Mesenchymal stem cell (in vitro differentiated cells and primary cell): Measurements from ENCODE around the gene SLC5A8.
A peak's percentile ranks its signal among the peaks of the same experiment; 100 is the strongest.
"Not testable (repeated sequence)": the region's sequence is repeated elsewhere in the genome, so short reads cannot be mapped to it uniquely, and the experiment has no call there.

Source experiments
- DNase-seq: peaks from one replicate; pipeline ENCODE4 v3.0.0-alpha.2; 2013
- H2AFZ ChIP-seq: one replicate; pipeline ENCODE4 v1.6.1; 2013; ENCODE audit warnings: low read depth, mild to moderate bottlenecking, control low read depth, inconsistent platforms, low read length, moderate library complexity
- H2AK5ac ChIP-seq: 2 replicates; pipeline ENCODE4 v1.6.1; 2013; ENCODE audit warnings: low read length, moderate library complexity, mild to moderate bottlenecking, inconsistent platforms; ENCODE audit not compliant: severe bottlenecking
- H2BK120ac ChIP-seq: one replicate; pipeline ENCODE4 v1.6.1; 2013; ENCODE audit warnings: low read depth, mild to moderate bottlenecking, inconsistent platforms, low read length, moderate library complexity
- H2BK12ac ChIP-seq, 2 experiments: one replicate each; pipeline ENCODE4 v1.6.1; 2013; ENCODE audit warnings: inconsistent platforms in 2 of 2, low read length in 2 of 2, mild to moderate bottlenecking in 2 of 2, moderate library complexity in 2 of 2, control low read depth in 1 of 2
- H2BK15ac ChIP-seq: one replicate; pipeline ENCODE4 v1.6.1; 2013; ENCODE audit warnings: mild to moderate bottlenecking, low read depth, inconsistent platforms; ENCODE audit not compliant: poor library complexity, severe bottlenecking
- H2BK5ac ChIP-seq: 2 replicates; pipeline ENCODE4 v1.6.1; 2013; ENCODE audit warnings: low read depth, mild to moderate bottlenecking, low read length, control low read depth, inconsistent platforms; ENCODE audit not compliant: poor library complexity, severe bottlenecking
- H3K14ac ChIP-seq, 2 experiments: one replicate each; pipeline ENCODE4 v1.6.1; 2013; ENCODE audit warnings: inconsistent platforms in 2 of 2, low read length in 2 of 2, control low read depth in 1 of 2, mild to moderate bottlenecking in 1 of 2, moderate library complexity in 1 of 2
- H3K18ac ChIP-seq, 2 experiments: one replicate each; pipeline ENCODE4 v1.6.1; 2013; ENCODE audit warnings: inconsistent platforms in 2 of 2, low read length in 2 of 2, control low read depth in 1 of 2, low read depth in 1 of 2, mild to moderate bottlenecking in 1 of 2
- H3K23ac ChIP-seq, 2 experiments: one replicate each; pipeline ENCODE4 v1.6.1; 2013; ENCODE audit warnings: inconsistent platforms in 2 of 2, low read length in 2 of 2, mild to moderate bottlenecking in 2 of 2, moderate library complexity in 2 of 2, control low read depth in 1 of 2
- H3K27ac ChIP-seq: 2 replicates; pipeline ENCODE4 v1.5.1; 2013; ENCODE audit warnings: mild to moderate bottlenecking, moderate library complexity, low read length, control low read depth, inconsistent platforms; ENCODE audit not compliant: poor library complexity, severe bottlenecking
- H3K27me3 ChIP-seq, 2 experiments: 2 replicates each; pipeline versions ENCODE4 v1.6.1 to v1.7.0; 2013; ENCODE audit warnings: low read length in 2 of 2, mild to moderate bottlenecking in 2 of 2, moderate library complexity in 2 of 2, control low read depth in 1 of 2, inconsistent platforms in 1 of 2; ENCODE audit not compliant: control insufficient read depth in 1 of 2, insufficient read depth in 1 of 2
- H3K36me3 ChIP-seq, 2 experiments: 2 replicates each; pipeline versions ENCODE4 v1.6.1 to v1.7.0; 2013; ENCODE audit warnings: low read length in 2 of 2, control low read depth in 1 of 2, inconsistent platforms in 1 of 2, low read depth in 1 of 2, mild to moderate bottlenecking in 1 of 2; ENCODE audit not compliant: insufficient read depth in 2 of 2, control insufficient read depth in 1 of 2
- H3K4ac ChIP-seq, 2 experiments: one replicate each; pipeline ENCODE4 v1.6.1; 2013; ENCODE audit warnings: inconsistent platforms in 2 of 2, low read length in 2 of 2, mild to moderate bottlenecking in 2 of 2, moderate library complexity in 2 of 2, control low read depth in 1 of 2, low read depth in 1 of 2
- H3K4me1 ChIP-seq: 2 replicates; pipeline ENCODE4 v1.6.1; 2013; ENCODE audit warnings: low read depth, low read length, control low read depth; ENCODE audit not compliant: control insufficient read depth, insufficient read depth
- H3K4me2 ChIP-seq: 2 replicates; pipeline ENCODE4 v1.6.1; 2013; ENCODE audit warnings: low read length, mild to moderate bottlenecking, inconsistent platforms; ENCODE audit not compliant: poor library complexity, severe bottlenecking
- H3K4me3 ChIP-seq, 2 experiments: 2 replicates each; pipeline versions ENCODE4 v1.5.1 to v1.7.0; 2013; ENCODE audit warnings: low read length in 2 of 2, mild to moderate bottlenecking in 2 of 2, control low read depth in 1 of 2, low read depth in 1 of 2; ENCODE audit not compliant: insufficient read depth in 1 of 2
- H3K79me1 ChIP-seq: replicated peaks from 2 replicates; pipeline ENCODE4 v1.6.1; 2013; ENCODE audit warnings: mild to moderate bottlenecking, control low read depth, low read length, inconsistent platforms; ENCODE audit not compliant: poor library complexity, severe bottlenecking
- H3K9ac ChIP-seq: 2 replicates; pipeline ENCODE4 v1.7.0; 2013; ENCODE audit warnings: mild to moderate bottlenecking, low read length, moderate library complexity
- H3K9me3 ChIP-seq: 2 replicates; pipeline ENCODE4 v1.7.0; 2013; ENCODE audit warnings: mild to moderate bottlenecking, low read length; ENCODE audit not compliant: control insufficient read depth
- H4K8ac ChIP-seq: one replicate; pipeline ENCODE4 v1.6.1; 2013; ENCODE audit warnings: inconsistent platforms, mild to moderate bottlenecking, low read length, moderate library complexity
- H4K91ac ChIP-seq: one replicate; pipeline ENCODE4 v1.6.1; 2013; ENCODE audit warnings: mild to moderate bottlenecking, low read length, inconsistent platforms
- WGBS: methylation state at CpG from one replicate; pipeline ENCODE4 v1.1.7; 2013; ENCODE audit warnings: mixed read lengths; 5-methylcytosine and 5-hydroxymethylcytosine counted together

The SLC5A8 gene

GRCh38 chr12:101166866-101167265 is 43.2 kb downstream of the SLC5A8 start:
- Histone ChIP-seq H2BK12ac (no peak overlapping the region), H3K4me1 (no peaks in the 10 kb centered on the region), H2AK5ac (no peak overlapping the region), H3K18ac (no peak overlapping the region), H3K9ac (no peak overlapping the region), H2BK120ac (no peak overlapping the region), H3K9me3 (no peaks in the 10 kb centered on the region), H3K14ac (no peak overlapping the region), H3K4me3 (no peak overlapping the region), H4K8ac (no peak overlapping the region), H3K79me1 (no peaks in the 10 kb centered on the region), H2BK15ac (no peak overlapping the region), H4K91ac (no peak overlapping the region), H2BK5ac (no peak overlapping the region), H2AFZ (no peak overlapping the region), H3K4me2 (no peak overlapping the region), H3K27ac (no peak overlapping the region), H3K23ac (no peak overlapping the region), H3K4ac (no peak overlapping the region), H3K36me3 (no peaks in the 10 kb centered on the region), H3K27me3 (peaks cover 0 to 2% of the 10 kb centered on the region in 2 experiments)
- WGBS: 70% methylated on average over 5 of the region's 5 CpGs
- DNase-seq: no peak

- H3K27me3 ChIP-seq: no peaks in the 10 kb centered on the region
- no peak overlapping the region for H2BK5ac ChIP-seq
- H3K36me3 ChIP-seq: no peaks in the 10 kb centered on the region
- H2BK12ac ChIP-seq: no peak overlapping the region
- no peaks in the 10 kb centered on the region for H3K4me1 ChIP-seq
- no peak overlapping the region for H4K91ac ChIP-seq
- 66% methylated on average over 4 of the region's 4 CpGs for WGBS
- no peaks in the 10 kb centered on the region for H3K79me1 ChIP-seq
- H3K4me2 ChIP-seq: no peak overlapping the region
- no peak overlapping the region for H3K23ac ChIP-seq
- H2AK5ac ChIP-seq: no peak overlapping the region
- H3K14ac ChIP-seq: no peak overlapping the region
- no peak for DNase-seq
- no peak overlapping the region for H3K18ac ChIP-seq
- no peak overlapping the region for H2BK15ac ChIP-seq
- H3K4ac ChIP-seq: no peak overlapping the region
- H3K4me3 ChIP-seq: no peak overlapping the region
- H2BK120ac ChIP-seq: no peak overlapping the region
- H3K27ac ChIP-seq: no peak overlapping the region
- no peak overlapping the region for H4K8ac ChIP-seq
- H3K9me3 ChIP-seq: no peaks in the 10 kb centered on the region
- no peak overlapping the region for H3K9ac ChIP-seq
- H2AFZ ChIP-seq: no peak overlapping the region
Measured at GRCh38 chr12:101165319-101165718, 44.7 kb downstream of the SLC5A8 start.

DNA sequence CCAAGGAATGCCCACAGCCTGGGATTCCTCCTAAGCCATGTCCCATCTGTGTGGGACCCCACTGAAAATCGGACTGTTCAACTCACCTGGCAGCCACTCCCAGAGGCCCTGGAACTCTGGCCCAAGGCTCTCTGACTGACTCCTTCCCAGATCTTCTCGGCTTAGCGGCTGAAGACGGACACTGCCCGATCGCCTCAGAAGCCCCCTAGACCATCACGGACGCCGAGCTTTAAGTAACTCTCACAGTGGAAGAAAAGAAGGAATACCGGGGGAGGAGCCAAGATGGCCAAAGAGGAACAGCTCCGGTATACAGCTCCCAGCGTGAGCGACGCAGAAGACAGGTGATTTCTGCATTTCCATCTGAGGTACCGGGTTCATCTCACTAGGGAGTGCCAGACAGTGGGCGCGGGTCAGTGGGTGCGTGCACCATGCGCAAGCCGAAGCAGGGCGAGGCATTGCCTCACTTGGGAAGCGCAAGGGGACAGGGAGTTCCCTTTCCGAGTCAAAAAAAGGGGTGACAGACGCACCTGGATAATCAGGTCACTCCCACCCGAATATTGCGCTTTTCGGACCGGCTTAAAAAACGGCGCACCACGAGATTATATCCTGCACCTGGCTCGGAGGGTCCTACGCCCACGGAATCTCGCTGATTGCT is 64.1 kb downstream of the SLC5A8 start:
- not testable (repeated sequence) for H4K91ac ChIP-seq, H4K8ac ChIP-seq, H3K23ac ChIP-seq, H2AFZ ChIP-seq, H2BK12ac ChIP-seq, H2BK15ac ChIP-seq, H3K9ac ChIP-seq, H3K79me1 ChIP-seq, H3K4me3 ChIP-seq, H3K14ac ChIP-seq, H3K4ac ChIP-seq, H3K4me1 ChIP-seq, H3K4me2 ChIP-seq, H2BK5ac ChIP-seq, H3K9me3 ChIP-seq, H3K18ac ChIP-seq, H3K36me3 ChIP-seq, H2BK120ac ChIP-seq, DNase-seq, H3K27me3 ChIP-seq, H3K27ac ChIP-seq, H2AK5ac ChIP-seq
- 76% methylated on average over 31 of the region's 35 CpGs for WGBS

- WGBS: 54% methylated on average over 6 of the region's 6 CpGs
- Histone ChIP-seq H3K27me3 (no peaks in the 10 kb centered on the region), H3K4me2 (no peak overlapping the region), H3K27ac (no peak overlapping the region), H3K4me1 (peaks cover 2% of the 10 kb centered on the region), H3K36me3 (no peaks in the 10 kb centered on the region), H3K18ac (peak overlapping the region in 1 of 2 experiments; percentile 28), H2AK5ac (no peak overlapping the region), H4K91ac (no peak overlapping the region), H2AFZ (no peak overlapping the region), H2BK120ac (no peak overlapping the region), H4K8ac (peak overlapping the region; percentile 40), H3K4me3 (no peak overlapping the region), H3K79me1 (no peaks in the 10 kb centered on the region), H3K4ac (no peak overlapping the region), H2BK5ac (no peak overlapping the region), H2BK12ac (no peak overlapping the region), H2BK15ac (no peak overlapping the region), H3K14ac (peak overlapping the region in 1 of 2 experiments; percentile 88), H3K9ac (no peak overlapping the region), H3K9me3 (no peaks in the 10 kb centered on the region), H3K23ac (no peak overlapping the region)
- peak; percentile 64 for DNase-seq
Measured at GRCh38 chr12:101127521-101128219, 82.4 kb downstream of the SLC5A8 start.
